Endothelial cell of umbilical vein (primary cell): ENCODE measurements around the gene DNAI7. TPM values are rescaled to one million over a fixed set of nuclear protein-coding genes. Genes with fewer than 3 reads are reported as not detected.

Experiments
- BruUV-seq: library from RNA; stranded (reverse); fragments of 400-500 nt; replicated peaks from 2 replicates; lab custom pipeline; 2021; lab: Mats Ljungman, UMichigan
- CTCF ChIA-PET: fragments of 300-600, 350-600 bp; sonication (Branson Sonifier 250); formaldehyde crosslinking; loops from one replicate; lab custom pipeline; 2021; ENCODE audit warnings: antibody characterized with exemption, inconsistent platforms; lab: Charles Lee
- POLR2A ChIA-PET: fragments of 300-600, 350-600 bp; sonication (Branson Sonifier 250); formaldehyde crosslinking; loops from one replicate; lab custom pipeline; 2021; ENCODE audit warnings: antibody characterized with exemption, inconsistent platforms; lab: Charles Lee
- DNase-seq: peaks from one replicate; pipeline ENCODE4 v3.0.0-alpha.2; 2011; ENCODE audit warnings: low read depth, low spot score
- FAIRE-seq: peaks from 2 replicates; lab custom pipeline; 2011; peaks lifted over from hg19 to GRCh38; lab: Jason Lieb, UNC
- H2AFZ ChIP-seq: 2 replicates; pipeline ENCODE4 v1.6.0; 2012; ENCODE audit warnings: low read depth, low read length, control low read depth, inconsistent platforms
- H3K27ac ChIP-seq: 2 replicates; pipeline ENCODE4 v1.5.1; 2011; ENCODE audit warnings: low read depth, mild to moderate bottlenecking, control low read depth, low read length, moderate library complexity; ENCODE audit not compliant: insufficient read depth
- H3K27me3 ChIP-seq, 2 experiments: 2 replicates each; pipeline versions ENCODE4 v1.6.0 to v1.6.1; 2011; ENCODE audit warnings: low read length in 2 of 2, mixed read lengths in 1 of 2; ENCODE audit not compliant: control insufficient read depth in 2 of 2, insufficient read depth in 2 of 2
- H3K36me3 ChIP-seq, 2 experiments: 2 replicates in 1 of 2; 3 replicates in 1 of 2; pipeline ENCODE4 v1.5.1; 2011; ENCODE audit warnings: low read length in 2 of 2, mild to moderate bottlenecking in 1 of 2, moderate library complexity in 1 of 2; ENCODE audit not compliant: control insufficient read depth in 2 of 2, insufficient read depth in 2 of 2; ENCODE audit errors: extremely low read depth in 1 of 2
- H3K4me1 ChIP-seq: 3 replicates; pipeline ENCODE4 v1.5.1; 2011; ENCODE audit warnings: mild to moderate bottlenecking, low read length; ENCODE audit not compliant: control insufficient read depth, insufficient read depth; ENCODE audit errors: extremely low read depth
- H3K4me2 ChIP-seq: 2 replicates; pipeline ENCODE4 v1.6.1; 2011; ENCODE audit warnings: low read length, control low read depth, mixed read lengths; ENCODE audit not compliant: insufficient read depth
- H3K4me3 ChIP-seq, 3 experiments: fragments of 200-600 bp in 1 of 3; sonication (generic), shearing (Covaris generic) in 1 of 3; replicated peaks in 1 of 3; 2 replicates each; pipeline ENCODE4 v1.5.1; 2011 to 2016; ENCODE audit warnings: control low read depth in 3 of 3, low read length in 3 of 3, mild to moderate bottlenecking in 2 of 3, inconsistent platforms in 1 of 3, low read depth in 1 of 3, moderate library complexity in 1 of 3; ENCODE audit not compliant: insufficient read depth in 1 of 3
- H3K79me2 ChIP-seq: 2 replicates; pipeline ENCODE4 v1.6.0; 2012; ENCODE audit warnings: low read length, inconsistent platforms; ENCODE audit not compliant: control insufficient read depth, insufficient read depth
- H3K9ac ChIP-seq: replicated peaks from 2 replicates; pipeline ENCODE3; 2011; ENCODE audit warnings: low read length, control low read depth; ENCODE audit not compliant: insufficient read depth; ENCODE audit errors: extremely low read depth
- H3K9me1 ChIP-seq: replicated peaks from 3 replicates; pipeline ENCODE4 v1.6.0; 2011; ENCODE audit warnings: mild to moderate bottlenecking, low read length; ENCODE audit not compliant: control insufficient read depth, insufficient read depth; ENCODE audit errors: extremely low read depth
- H3K9me3 ChIP-seq: replicated peaks from 2 replicates; pipeline ENCODE4 v1.5.1; 2012; ENCODE audit warnings: low read length, inconsistent platforms; ENCODE audit not compliant: control insufficient read depth, insufficient read depth
- H4K20me1 ChIP-seq: replicated peaks from 2 replicates; pipeline ENCODE3; 2011; ENCODE audit warnings: mild to moderate bottlenecking, low read length; ENCODE audit not compliant: control insufficient read depth, insufficient read depth; ENCODE audit errors: extremely low read depth
- EZH2 ChIP-seq: IDR thresholded peaks from 2 replicates; pipeline ENCODE4 v1.6.1; 2012; ENCODE audit warnings: borderline replicate concordance, low read depth, mild to moderate bottlenecking, moderate library complexity, low read length, inconsistent platforms; ENCODE audit not compliant: severe bottlenecking
- FOS ChIP-seq: IDR thresholded peaks from 2 replicates; pipeline ENCODE4 v1.6.1; 2011; ENCODE audit warnings: mild to moderate bottlenecking, low read length, moderate library complexity, borderline replicate concordance; ENCODE audit not compliant: insufficient read depth
- GATA2 ChIP-seq: IDR thresholded peaks from 2 replicates; pipeline ENCODE4 v1.7.0; 2011; ENCODE audit warnings: low read depth, mild to moderate bottlenecking, moderate library complexity, mixed read lengths, low read length; ENCODE audit not compliant: insufficient read length, insufficient read depth
- JUN ChIP-seq: IDR thresholded peaks from 2 replicates; pipeline ENCODE4 v1.6.1; 2011; ENCODE audit warnings: borderline replicate concordance, low read depth; ENCODE audit not compliant: insufficient read length, insufficient read depth
- MYC ChIP-seq: IDR thresholded peaks from one replicate; pipeline ENCODE4 v1.6.1; 2011; ENCODE audit warnings: mild to moderate bottlenecking, low read depth, low read length
- POLR2A ChIP-seq: IDR thresholded peaks from 2 replicates; pipeline ENCODE4 v1.6.1; 2012; ENCODE audit warnings: low read depth, mild to moderate bottlenecking, control low read depth, low read length
- POLR2AphosphoS5 ChIP-seq: IDR thresholded peaks from 2 replicates; pipeline ENCODE4 v1.6.1; 2012; ENCODE audit warnings: low read depth, mild to moderate bottlenecking, control low read depth, low read length, moderate library complexity; ENCODE audit not compliant: insufficient read depth
- dilution Hi-C: fragments of 300-500 bp; cut with MboI; formaldehyde crosslinking; loops from one replicate; pipeline ENCODE4 v1.15.0; 2019; ENCODE audit warnings: low sequenced_read_pairs; ENCODE audit not compliant: extremely low pct_ligation_motif_present
- intact Hi-C: fragments of 100-400 bp; cut with micrococcal nuclease; formaldehyde crosslinking; loops from one replicate; pipeline ENCODE4 v1.10.0; 2022
- polyA plus RNA-seq, 4 experiments: library from polyadenylated mRNA; depleted of rRNA in 3 of 4; stranded (reverse) in 3 of 4; unstranded in 1 of 4; fragments of >200 nt; gene quantifications; 2 replicates each; pipeline versions ENCODE4 v1.2.1 to v1.2.3, GENCODE V29; 2011 to 2012; ENCODE audit warnings: missing spikeins in 1 of 4
- total RNA-seq: library from RNA; stranded (reverse); gene quantifications from 2 replicates; pipeline ENCODE4 v1.2.3, GENCODE V29; 2021
- TF ChIP-seq, protein P1 (sequence below), 2 donors: IDR thresholded peaks; 1 replicate in 1 of 2; 2 replicates in 1 of 2; pipeline ENCODE4 v1.5.1; 2011; ENCODE audit warnings: low read length in 2 of 2, mild to moderate bottlenecking in 2 of 2, moderate library complexity in 2 of 2, control low read depth in 1 of 2, inconsistent platforms in 1 of 2, low read depth in 1 of 2; ENCODE audit not compliant: insufficient read depth in 1 of 2; ENCODE audit errors: extremely low read depth in 1 of 2
- TF ChIP-seq, protein P2 (sequence below): IDR thresholded peaks from 2 replicates; pipeline ENCODE4 v1.6.1; 2011; ENCODE audit not compliant: insufficient read depth, insufficient read length

The DNAI7 gene
- total and polyA plus RNA-seq, 2 donors (not counting 3 experiments of a cell fraction or from before 2014, with no cell fraction given), result not detected

DNA sequence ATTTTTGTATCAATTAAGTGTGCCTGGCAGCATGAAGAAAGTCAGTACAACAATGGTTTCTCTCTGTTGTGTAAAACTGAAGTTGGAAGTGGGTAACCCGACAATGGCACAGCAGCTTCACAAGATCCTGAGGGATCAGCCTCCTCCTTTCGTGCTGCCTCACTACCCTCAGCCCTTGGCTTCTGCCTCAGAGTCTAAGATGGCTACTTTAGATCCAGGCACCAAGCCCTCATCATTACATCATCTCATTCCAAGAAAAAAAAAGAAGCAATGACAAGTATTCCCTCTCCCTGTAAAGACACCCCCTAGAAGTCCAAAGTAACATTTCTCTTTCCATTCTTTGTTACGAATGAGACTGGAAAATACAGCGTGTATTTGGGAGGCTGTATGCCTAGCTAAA is 92.6 kb downstream of the DNAI7 start:
- TF ChIP-seq, protein P1, sequence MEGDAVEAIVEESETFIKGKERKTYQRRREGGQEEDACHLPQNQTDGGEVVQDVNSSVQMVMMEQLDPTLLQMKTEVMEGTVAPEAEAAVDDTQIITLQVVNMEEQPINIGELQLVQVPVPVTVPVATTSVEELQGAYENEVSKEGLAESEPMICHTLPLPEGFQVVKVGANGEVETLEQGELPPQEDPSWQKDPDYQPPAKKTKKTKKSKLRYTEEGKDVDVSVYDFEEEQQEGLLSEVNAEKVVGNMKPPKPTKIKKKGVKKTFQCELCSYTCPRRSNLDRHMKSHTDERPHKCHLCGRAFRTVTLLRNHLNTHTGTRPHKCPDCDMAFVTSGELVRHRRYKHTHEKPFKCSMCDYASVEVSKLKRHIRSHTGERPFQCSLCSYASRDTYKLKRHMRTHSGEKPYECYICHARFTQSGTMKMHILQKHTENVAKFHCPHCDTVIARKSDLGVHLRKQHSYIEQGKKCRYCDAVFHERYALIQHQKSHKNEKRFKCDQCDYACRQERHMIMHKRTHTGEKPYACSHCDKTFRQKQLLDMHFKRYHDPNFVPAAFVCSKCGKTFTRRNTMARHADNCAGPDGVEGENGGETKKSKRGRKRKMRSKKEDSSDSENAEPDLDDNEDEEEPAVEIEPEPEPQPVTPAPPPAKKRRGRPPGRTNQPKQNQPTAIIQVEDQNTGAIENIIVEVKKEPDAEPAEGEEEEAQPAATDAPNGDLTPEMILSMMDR (IDR thresholded peaks at IDR 0.05; ENCODE audit: extremely low read depth in 1 of 2, insufficient read depth in 1 of 2, low read depth in 1 of 2, low read length in 2 of 2), result no peak
- TF ChIP-seq FOS (no peak), GATA2 (no peak), MYC (no peak), EZH2 (no peak), POLR2A (no peak)
- Histone ChIP-seq H3K79me2 (no peaks in the 10 kb centered on the region), H3K36me3 (no peaks in the 10 kb centered on the region), H3K9me1 (no peaks in the 10 kb centered on the region), H2AFZ (no peak overlapping the region), H4K20me1 (no peaks in the 10 kb centered on the region), H3K4me2 (no peak overlapping the region), H3K4me1 (no peaks in the 10 kb centered on the region), H3K9me3 (no peaks in the 10 kb centered on the region), H3K27me3 (peaks cover 2 to 7% of the 10 kb centered on the region in 2 experiments), H3K27ac (no peak overlapping the region), H3K4me3 (no peak overlapping the region), H3K9ac (no peak overlapping the region)
- ChIA-PET POLR2A (interaction anchor here (0.6 kb wide), 1 partner anchor 10 kb away, joined by 4 read pairs; no protein-coding TSS in a partner anchor), CTCF (interaction anchor here (1.2 kb wide), 1 partner anchor 10 kb away, joined by 3 read pairs; no protein-coding TSS in a partner anchor)
- dilution Hi-C loops, result no loop called here
- no TSS peak for BruUV-seq
- no peak for DNase-seq
- intact Hi-C loops, result no loop called here
- FAIRE-seq, result no peak

DNA sequence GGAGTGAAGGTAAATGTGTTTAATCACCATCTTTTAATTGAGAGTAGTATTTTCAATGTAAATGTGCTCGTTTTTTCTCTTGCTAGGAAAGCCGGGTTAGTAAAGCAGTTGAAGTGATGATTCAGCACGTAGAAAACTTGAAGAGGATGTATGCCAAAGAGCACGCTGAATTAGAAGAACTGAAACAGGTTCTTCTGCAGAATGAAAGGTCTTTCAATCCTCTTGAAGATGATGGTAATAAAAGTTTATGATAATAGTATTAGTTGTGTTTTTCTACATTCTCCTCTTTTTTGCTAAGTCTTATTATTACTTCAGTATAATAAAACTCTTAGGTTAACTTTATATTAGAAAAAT is 93.9 kb downstream of the DNAI7 start:
- Histone ChIP-seq H4K20me1 (no peaks in the 10 kb centered on the region), H3K27me3 (peaks cover 2 to 7% of the 10 kb centered on the region in 2 experiments), H3K4me1 (no peaks in the 10 kb centered on the region), H3K4me2 (no peak overlapping the region), H3K9me1 (no peaks in the 10 kb centered on the region), H3K4me3 (no peak overlapping the region), H3K36me3 (no peaks in the 10 kb centered on the region), H3K9me3 (no peaks in the 10 kb centered on the region), H3K79me2 (no peaks in the 10 kb centered on the region), H3K27ac (no peak overlapping the region), H3K9ac (no peak overlapping the region), H2AFZ (no peak overlapping the region)
- no TSS peak for BruUV-seq
- POLR2A ChIA-PET, result no interaction called here
- no peak for DNase-seq
- FAIRE-seq, result no peak
- intact Hi-C loops, result no loop called here
- TF ChIP-seq POLR2AphosphoS5 (no peak), POLR2A (no peak), EZH2 (no peak), FOS (no peak), MYC (no peak), GATA2 (no peak), JUN (no peak)
- TF ChIP-seq, protein P2, sequence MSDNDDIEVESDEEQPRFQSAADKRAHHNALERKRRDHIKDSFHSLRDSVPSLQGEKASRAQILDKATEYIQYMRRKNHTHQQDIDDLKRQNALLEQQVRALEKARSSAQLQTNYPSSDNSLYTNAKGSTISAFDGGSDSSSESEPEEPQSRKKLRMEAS, result no peak
- TF ChIP-seq, protein P1 (IDR thresholded peaks at IDR 0.05; ENCODE audit: extremely low read depth in 1 of 2, insufficient read depth in 1 of 2, low read depth in 1 of 2, low read length in 2 of 2), result no peak
- dilution Hi-C loops, result no loop called here
- CTCF ChIA-PET, result no interaction called here
